NCI-H1105 (cell line): ENCODE measurements around the gene GNAZ.

ENCODE experiments used
- DNase-seq: peaks from one replicate; lab custom pipeline; 2025; lab: John Stamatoyannopoulos, UW

GNAZ gene

DNA sequence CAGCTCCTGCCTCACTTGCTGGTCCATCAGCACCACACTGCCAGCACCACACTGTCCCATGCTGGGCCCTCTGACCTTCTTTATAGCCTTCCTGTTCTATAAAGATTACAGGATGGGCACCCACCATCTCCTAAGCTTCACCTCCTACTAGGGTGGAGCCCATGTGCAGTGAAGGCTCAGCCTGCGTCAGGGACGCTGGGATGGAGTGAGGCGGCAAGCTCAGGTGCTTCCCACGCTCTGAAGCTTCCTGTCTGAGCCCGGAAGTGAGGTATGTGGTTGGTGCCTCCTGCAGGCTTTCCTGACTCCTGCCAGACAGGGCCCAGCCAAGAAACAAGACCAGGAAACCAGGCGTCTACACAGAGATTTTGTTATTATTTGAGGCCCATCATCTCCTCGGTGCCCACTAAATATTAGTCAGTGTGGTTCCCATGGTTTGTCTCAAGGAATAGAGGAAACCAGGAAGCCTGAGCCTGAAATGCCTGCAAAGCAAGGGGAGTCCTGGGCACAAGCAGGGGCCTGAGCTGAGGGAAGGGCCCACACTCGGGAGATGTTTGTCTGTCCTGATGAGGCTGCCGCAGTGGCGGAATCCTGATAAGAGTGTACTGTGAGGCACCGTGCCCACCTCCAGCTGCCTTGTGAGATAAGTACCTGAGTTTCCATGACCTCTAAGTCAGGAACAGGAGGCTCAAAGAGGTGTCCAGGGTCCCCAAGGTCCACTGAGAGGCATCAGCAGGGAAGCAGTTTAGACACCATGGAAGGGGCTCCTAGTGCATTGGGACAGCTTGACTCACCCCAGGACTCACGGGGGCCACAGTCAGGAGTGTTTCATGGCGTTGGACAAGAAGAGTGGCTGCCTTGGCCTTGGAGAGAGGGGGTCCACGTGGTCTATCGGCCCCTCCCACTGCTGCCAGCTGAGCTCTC is 49.4 kb downstream of the GNAZ start:
- DNase-seq: no peak

DNA sequence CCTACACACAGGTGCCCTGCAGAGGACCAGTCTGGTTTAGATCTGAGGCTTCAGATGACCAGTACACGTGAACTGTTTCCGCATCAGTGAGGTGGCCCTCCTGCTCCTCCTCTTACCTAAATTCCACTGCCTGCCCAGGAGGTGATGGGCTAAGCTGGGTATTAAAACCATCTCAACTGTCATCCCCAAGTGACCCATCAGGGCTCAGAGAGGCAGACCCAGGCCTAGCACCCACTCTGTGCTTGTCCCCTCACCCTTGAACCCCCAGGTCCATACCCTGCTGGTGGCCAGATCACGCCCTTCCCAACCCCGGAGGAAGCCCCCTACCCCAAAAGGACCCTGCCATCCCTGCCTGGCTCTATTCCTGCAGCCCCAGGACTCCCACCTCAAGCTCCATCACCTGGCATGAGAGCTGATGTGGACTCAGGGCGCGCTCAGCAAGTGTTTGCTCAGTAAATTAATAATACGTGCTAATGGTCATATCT is 50.1 kb downstream of the GNAZ start:
- no peak for DNase-seq

GRCh38 chr22:23121000-23121421 is 50.7 kb downstream of the GNAZ start:
- no peak for DNase-seq

GRCh38 chr22:23121424-23121823 is 51.1 kb downstream of the GNAZ start:
- no peak for DNase-seq

GRCh38 chr22:23122216-23122957 is 52.1 kb downstream of the GNAZ start:
- no peak for DNase-seq

- no peak for DNase-seq
These were observed 52.9 kb downstream of the GNAZ start for GRCh38 chr22:23122992-23123803.

- no peak for DNase-seq
These were observed 53.5 kb downstream of the GNAZ start for GRCh38 chr22:23123804-23124254.

DNA sequence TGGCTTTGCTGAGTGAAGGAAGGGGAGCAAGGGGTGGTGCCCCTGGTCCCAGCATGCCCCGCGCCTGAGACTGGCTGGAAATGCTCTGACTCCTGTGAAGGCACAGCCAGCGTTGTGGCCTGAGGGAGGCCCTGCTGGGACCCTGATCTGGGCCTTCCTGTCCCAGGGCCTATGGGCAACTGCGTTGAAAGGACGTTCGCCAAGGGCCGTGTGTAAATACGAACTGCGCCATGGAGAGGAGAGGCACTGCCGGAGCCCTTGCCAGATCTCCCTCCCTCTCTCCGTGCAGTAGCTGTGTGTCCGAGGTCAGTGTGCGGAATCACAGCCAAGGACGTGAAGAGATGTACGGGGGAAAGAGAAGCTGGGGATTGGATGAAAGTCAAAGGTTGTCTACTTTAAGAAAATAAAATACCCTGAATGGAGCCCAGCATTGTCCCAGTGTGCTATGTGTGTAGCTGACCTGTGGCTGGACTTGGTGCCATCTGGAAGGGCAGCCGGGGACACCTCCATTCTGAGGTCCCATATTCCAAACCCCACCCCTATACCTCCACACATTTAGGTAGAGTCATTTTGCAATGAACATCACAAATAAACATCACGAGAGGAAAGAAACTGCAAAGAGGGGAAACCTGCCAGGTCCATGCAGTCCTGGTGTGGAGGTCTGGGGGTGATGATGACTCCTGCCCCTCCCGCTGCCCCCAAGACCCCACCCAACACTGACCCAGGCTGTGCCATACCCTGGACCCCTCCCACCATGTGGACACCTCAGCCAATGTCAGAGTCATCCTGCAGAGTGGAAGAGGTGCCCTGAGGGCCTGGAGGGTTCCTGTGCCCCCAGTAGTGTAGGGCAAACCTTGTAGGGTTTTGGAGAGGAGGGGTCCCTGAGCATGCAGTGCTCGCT is 54.5 kb downstream of the GNAZ start:
- DNase-seq: no peak

GRCh38 chr22:23125512-23126103 is 55.3 kb downstream of the GNAZ start:
- DNase-seq: no peak

DNA sequence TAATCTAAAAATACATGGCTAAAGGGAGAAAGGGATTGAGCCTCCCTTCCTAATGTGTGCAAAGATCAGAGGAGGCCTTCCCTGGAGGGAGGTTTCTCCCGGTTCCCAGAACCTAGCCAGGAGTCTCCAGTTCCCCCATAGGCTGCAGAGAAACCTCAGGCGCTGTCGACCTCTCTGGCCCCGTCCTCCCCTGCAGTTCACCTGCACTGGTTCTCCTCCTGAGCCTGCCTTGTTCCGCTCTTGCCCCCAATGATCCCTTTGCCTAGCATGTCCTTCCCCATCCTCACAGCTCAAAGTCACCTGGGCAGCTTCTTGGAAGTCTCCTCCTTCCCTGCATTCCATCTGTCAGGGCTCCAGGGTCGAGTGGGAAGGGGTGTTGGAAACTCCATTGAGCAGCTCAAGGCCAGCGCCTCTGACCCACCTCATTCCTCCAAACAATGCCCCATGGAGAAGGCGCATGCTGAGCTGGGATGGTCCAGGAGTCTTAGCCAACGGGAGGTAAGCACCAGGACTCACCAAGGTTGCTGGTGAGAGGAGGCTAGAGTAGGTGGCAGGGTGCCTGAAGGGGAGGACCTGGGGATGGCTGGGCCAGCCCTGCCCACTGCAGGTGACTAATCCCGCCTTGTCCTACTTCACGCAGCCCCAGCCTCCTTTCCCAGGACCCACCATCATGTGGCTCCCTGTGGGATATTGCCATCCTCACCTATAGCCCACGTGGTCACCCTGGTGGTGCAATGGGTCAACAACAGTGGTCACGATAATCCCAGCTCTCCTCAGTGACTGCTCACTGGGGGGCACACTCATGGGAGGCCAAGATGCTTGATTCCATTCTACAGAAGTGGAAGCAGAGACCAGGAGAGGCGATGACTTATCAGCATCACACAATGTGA is 56.1 kb downstream of the GNAZ start:
- DNase-seq: no peak

DNA sequence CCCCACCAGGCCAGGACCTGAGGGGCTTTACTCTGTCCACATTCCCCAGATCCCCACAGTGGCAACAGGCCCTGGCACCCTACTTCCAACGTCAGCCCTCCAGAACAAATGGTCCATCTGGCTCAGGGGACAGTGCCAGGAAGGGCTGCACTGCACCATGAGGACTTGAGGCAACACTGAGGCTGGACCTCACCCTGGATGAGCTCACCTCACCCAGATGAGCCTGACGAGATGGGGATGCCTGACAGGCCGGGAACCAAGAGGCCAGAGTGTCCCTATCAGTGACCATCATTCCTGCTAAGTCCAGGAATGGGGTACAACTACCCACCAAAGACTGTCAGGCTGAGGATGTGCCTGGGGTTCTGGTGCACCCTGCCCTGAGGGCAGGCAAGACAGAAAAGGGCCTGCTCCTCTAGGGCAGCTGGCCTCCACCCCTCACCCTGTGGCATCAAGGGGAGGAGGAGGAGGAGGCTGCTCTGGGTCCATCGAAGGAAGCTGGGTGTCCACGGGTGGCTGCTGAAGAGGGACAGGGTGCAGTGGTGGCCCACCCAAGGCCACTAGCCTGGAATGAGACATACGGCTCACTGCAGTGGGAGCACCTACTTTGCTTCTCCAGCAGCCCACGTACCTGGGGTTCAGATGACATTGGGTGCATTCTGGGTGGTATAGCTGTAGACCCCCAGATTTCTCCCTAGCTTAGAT is 56.9 kb downstream of the GNAZ start:
- no peak for DNase-seq

- no peak for DNase-seq
These were observed 57.5 kb downstream of the GNAZ start for GRCh38 chr22:23127788-23128187.

GRCh38 chr22:23128269-23129108 is 58.2 kb downstream of the GNAZ start:
- no peak for DNase-seq

GRCh38 chr22:23129149-23129548 is 58.8 kb downstream of the GNAZ start:
- DNase-seq: no peak

- no peak for DNase-seq
These were observed 60.4 kb downstream of the GNAZ start for GRCh38 chr22:23130697-23131096.

DNA sequence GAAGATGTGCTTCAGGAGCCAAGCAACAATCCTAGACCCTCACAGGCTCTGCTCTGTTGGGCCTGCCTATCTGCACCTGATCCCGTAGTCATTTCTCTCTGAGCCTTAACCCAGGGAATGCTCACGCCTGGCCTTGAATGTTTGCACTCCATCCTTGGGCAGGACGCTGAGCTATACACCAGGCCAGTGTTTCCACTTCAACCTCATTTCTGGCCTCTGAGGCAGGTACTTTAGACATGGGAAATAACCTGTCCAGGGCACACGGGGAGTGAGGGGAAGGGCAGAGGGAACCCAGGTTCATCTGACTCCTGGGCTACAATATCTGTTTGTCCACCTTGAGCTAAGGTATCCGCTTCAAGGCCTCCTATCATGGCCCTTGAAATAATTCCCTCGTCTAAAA is 61.6 kb downstream of the GNAZ start:
- no peak for DNase-seq

- DNase-seq: no peak
These were observed 62.2 kb downstream of the GNAZ start for GRCh38 chr22:23132376-23133091.
